Right lobe of liver (tissue), 6 donors: Measurements from ENCODE around the gene DAO. TPM values are rescaled to one million over a fixed set of nuclear protein-coding genes. Genes with fewer than 3 reads are reported as not detected.
"Not testable (repeated sequence)": the region's sequence is repeated elsewhere in the genome, so short reads cannot be mapped to it uniquely, and the experiment has no call there.

Source experiments
- ATAC-seq, 4 donors: fragments of 200-7000 bp; cut with Tn5 transposase; one replicate each; pipeline ENCODE4 v1.9.1; 2020; ENCODE audit warnings: mild to moderate bottlenecking in 4 of 4, moderate library complexity in 4 of 4
- DNase-seq, 3 donors: peaks; one replicate each; pipeline ENCODE4 v3.0.0-alpha.2; 2020
- H3K27ac ChIP-seq, 3 donors: fragments of 200-600 bp; one replicate each; pipeline ENCODE4 v1.8.0; 2022
- H3K27me3 ChIP-seq, 2 donors: fragments of 200-600 bp; one replicate each; pipeline ENCODE4 v1.8.0; 2022
- H3K36me3 ChIP-seq, 4 donors: fragments of 200-600 bp; sonication (generic) in 1 of 4; one replicate each; pipeline versions ENCODE4 v1.5.1 to v1.8.0; 2017 to 2022; ENCODE audit warnings: control low read depth in 1 of 4
- H3K4me1 ChIP-seq, 4 donors: fragments of 200-600 bp; sonication (generic) in 1 of 4; one replicate each; pipeline versions ENCODE4 v1.5.1 to v1.8.0; 2017 to 2022; ENCODE audit warnings: control low read depth in 1 of 4
- H3K4me3 ChIP-seq, 3 donors: fragments of 200-600 bp; one replicate each; pipeline ENCODE4 v1.8.0; 2022
- H3K9me3 ChIP-seq, 4 donors: fragments of 200-600 bp; sonication (generic) in 1 of 4; one replicate each; pipeline versions ENCODE4 v1.5.1 to v1.8.0; 2017 to 2022; ENCODE audit warnings: control low read depth in 1 of 4
- POLR2A ChIP-seq: fragments of 450-650 bp; IDR thresholded peaks from one replicate; pipeline ENCODE4 v1.6.1; 2017; ENCODE audit warnings: antibody characterized with exemption, mild to moderate bottlenecking
- WGBS: methylation state at CpG from one replicate; pipeline ENCODE4 v1.1.6; 2018; ENCODE audit warnings: low coverage, low lambda C conversion rate; ENCODE audit not compliant: insufficient coverage; ENCODE audit errors: missing lambda C conversion rate; 5-methylcytosine and 5-hydroxymethylcytosine counted together
- intact Hi-C, 2 donors: fragments of 100-400 bp; cut with DNase I; formaldehyde crosslinking; loops; one replicate each; pipeline versions ENCODE4 v1.11.2 to v1.14.1; 2022
- total RNA-seq, 6 experiments: library from RNA; depleted of rRNA in 2 of 6; stranded (reverse); fragments of >200 nt in 2 of 6; fragmentation: NEBNext Ultra II Directional in 3 of 6; extraction: Animal tissue kit (Norgen Biotek cat#: 25700) in 3 of 6; gene quantifications; one replicate each; pipeline versions ENCODE4 v1.1.0 to v1.2.4, GENCODE V29; 2016 to 2023
- TF ChIP-seq, protein P1 (sequence below), 4 donors: fragments of 200-600 bp in 3 of 4; fragments of 450-650 bp in 1 of 4; IDR thresholded peaks; one replicate each; pipeline versions ENCODE4 v1.5.1 to v1.8.0; 2016 to 2022; ENCODE audit warnings: antibody characterized with exemption in 4 of 4, mild to moderate bottlenecking in 2 of 4
- donor health status: DM: no; HTN: yes; CAD: no.
- donor health status: DM: no; HTN: no; CAD: no.
- donor health status: DM: no; HTN: no; CAD: no.
- donor health status: DM: no; HTN: yes; CAD: no.
- donor health status: DM: no; HTN: yes; CAD: no.

The DAO gene
- total RNA-seq, 6 experiments from 2014 or later: 26.7 to 70.2 (median 45.0) TPM

DNA sequence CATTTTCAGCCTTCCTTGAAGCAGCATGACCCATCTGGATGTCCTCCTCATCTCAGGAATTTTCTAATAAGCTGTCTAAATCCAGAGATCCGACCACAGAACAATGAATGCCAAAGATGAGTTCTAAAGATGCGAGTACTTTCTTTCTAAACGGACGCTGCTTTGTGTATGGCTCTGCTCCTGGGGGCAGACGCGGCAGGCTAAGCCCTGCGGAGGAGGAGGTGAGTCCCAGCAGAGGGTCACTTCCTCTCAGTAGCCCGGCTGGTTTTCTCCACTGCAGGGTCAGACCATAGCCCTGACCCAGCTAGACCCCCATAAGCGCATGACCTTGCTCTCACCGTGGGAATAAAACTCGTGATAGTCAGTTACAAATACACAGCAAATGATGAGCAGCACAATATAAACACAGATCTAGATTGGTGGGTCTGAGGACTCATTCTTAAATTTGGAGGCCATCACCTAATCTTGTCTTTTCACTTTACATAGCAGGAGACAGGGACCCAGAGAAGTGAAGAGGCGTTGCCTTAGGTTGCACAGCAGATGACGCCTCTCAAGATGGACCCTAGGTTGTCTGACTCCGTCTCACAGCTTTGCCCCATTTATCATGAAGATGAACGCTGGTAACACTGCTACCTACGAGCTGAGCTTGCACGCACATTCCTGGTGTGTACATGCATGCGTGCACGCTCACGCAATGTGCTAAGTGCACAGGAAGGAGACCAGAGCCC lies 39.1 kb upstream of the DAO start:
- WGBS: 61% methylated on average over 13 of the region's 20 CpGs
- Histone ChIP-seq H3K4me1 (peaks cover 0 to 20% (median 8%) of the 10 kb centered on the region in 4 donors), H3K36me3 (no peaks in the 10 kb centered on the region), H3K27ac (peak overlapping the region in 2 of 3 donors; percentile 65 to 81), H3K27me3 (no peaks in the 10 kb centered on the region), H3K9me3 (no peaks in the 10 kb centered on the region), H3K4me3 (no peak overlapping the region)
- intact Hi-C loops: no loop called here
- DNase-seq: no peak
- TF ChIP-seq, protein P1, sequence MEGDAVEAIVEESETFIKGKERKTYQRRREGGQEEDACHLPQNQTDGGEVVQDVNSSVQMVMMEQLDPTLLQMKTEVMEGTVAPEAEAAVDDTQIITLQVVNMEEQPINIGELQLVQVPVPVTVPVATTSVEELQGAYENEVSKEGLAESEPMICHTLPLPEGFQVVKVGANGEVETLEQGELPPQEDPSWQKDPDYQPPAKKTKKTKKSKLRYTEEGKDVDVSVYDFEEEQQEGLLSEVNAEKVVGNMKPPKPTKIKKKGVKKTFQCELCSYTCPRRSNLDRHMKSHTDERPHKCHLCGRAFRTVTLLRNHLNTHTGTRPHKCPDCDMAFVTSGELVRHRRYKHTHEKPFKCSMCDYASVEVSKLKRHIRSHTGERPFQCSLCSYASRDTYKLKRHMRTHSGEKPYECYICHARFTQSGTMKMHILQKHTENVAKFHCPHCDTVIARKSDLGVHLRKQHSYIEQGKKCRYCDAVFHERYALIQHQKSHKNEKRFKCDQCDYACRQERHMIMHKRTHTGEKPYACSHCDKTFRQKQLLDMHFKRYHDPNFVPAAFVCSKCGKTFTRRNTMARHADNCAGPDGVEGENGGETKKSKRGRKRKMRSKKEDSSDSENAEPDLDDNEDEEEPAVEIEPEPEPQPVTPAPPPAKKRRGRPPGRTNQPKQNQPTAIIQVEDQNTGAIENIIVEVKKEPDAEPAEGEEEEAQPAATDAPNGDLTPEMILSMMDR (IDR thresholded peaks at IDR 0.05): no peak
- no peak for TF ChIP-seq POLR2A
- ATAC-seq: peak in 2 of 4 donors; percentile 9 to 19

- peak overlapping the region in 1 of 3 donors; percentile 29 for H3K27ac ChIP-seq
- H3K36me3 ChIP-seq, H3K4me3 ChIP-seq, DNase-seq, H3K27me3 ChIP-seq, intact Hi-C loops, H3K9me3 ChIP-seq, ATAC-seq: not testable (repeated sequence)
- 30% methylated on average over 3 of the region's 4 CpGs for WGBS
- H3K4me1 ChIP-seq: peaks cover 0 to 20% (median 8%) of the 10 kb centered on the region in 4 donors
Measured at GRCh38 chr12:108841825-108842224, 38.1 kb upstream of the DAO start.

DNA sequence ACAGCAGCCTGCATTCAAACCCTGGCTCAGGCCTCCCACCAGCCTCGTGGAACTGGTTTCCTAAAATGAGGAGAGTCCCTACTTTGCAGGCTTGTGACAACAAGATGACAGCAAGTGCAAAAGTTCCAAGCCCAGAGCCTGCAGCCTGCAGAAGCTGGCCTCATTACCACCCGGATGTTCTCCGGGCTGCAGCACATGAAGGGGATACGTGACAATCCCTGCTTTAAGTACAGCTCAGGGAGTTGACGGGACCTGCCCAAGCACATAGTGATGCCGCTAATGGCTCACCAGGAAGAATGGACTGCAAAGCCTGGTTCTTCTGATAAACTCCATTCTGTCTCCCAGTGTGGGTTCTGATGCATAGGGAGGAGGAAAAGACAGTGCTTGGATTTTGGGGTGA lies 37.5 kb upstream of the DAO start:
- 40% methylated on average over 6 of the region's 6 CpGs for WGBS
- peak in 3 of 4 donors; percentile 8 to 17 (median 14) for ATAC-seq
- H3K36me3 ChIP-seq: peaks cover 0 to 3% (median 0%) of the 10 kb centered on the region in 4 donors
- intact Hi-C loops: no loop called here
- TF ChIP-seq, protein P1 (IDR thresholded peaks at IDR 0.05): no peak
- TF ChIP-seq POLR2A: no peak
- H3K27ac ChIP-seq: peak overlapping the region in 2 of 3 donors; percentile 29 to 44
- peaks cover 0 to 20% (median 8%) of the 10 kb centered on the region in 4 donors for H3K4me1 ChIP-seq
- no peak for DNase-seq
- H3K27me3 ChIP-seq: no peaks in the 10 kb centered on the region
- H3K9me3 ChIP-seq: no peaks in the 10 kb centered on the region
- H3K4me3 ChIP-seq: no peak overlapping the region

- Histone ChIP-seq H3K36me3 (peaks cover 0 to 12% (median 0%) of the 10 kb centered on the region in 4 donors), H3K9me3 (no peaks in the 10 kb centered on the region), H3K27me3 (no peaks in the 10 kb centered on the region), H3K4me1 (peaks cover 0 to 16% (median 8%) of the 10 kb centered on the region in 4 donors), H3K27ac (peak overlapping the region in 2 of 3 donors; percentile 18 to 44), H3K4me3 (no peak overlapping the region)
- DNase-seq: no peak
- no peak for ATAC-seq
- intact Hi-C loops: no loop called here
- 90% methylated on average over 2 of the region's 6 CpGs for WGBS
- no peak for TF ChIP-seq POLR2A
- TF ChIP-seq, protein P1 (IDR thresholded peaks at IDR 0.05): no peak
Measured at GRCh38 chr12:108843187-108843586, 36.7 kb upstream of the DAO start.

DNA sequence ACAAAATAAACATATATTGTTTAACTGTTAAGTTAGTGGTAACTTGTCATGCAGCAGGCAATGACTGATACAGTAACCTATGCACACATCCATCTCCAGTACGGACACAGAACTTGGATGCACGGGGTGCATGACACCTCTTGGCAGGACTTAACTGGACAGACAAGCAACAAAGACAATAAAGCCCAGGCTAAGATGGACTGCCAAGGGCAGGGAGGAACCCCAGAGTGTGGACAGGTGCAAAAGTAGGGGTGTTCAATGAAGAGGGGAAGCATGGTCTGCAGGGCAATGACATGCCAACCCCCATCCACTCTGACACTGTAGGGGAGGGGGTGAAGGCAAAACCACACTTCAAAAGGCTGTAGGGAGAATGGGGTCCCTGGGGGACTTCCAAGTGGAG lies 34.2 kb upstream of the DAO start:
- WGBS: 95% methylated on average over 2 of the region's 2 CpGs
- H3K4me1 ChIP-seq: peaks cover 0 to 9% (median 0%) of the 10 kb centered on the region in 4 donors
- peaks cover 0 to 21% (median 0%) of the 10 kb centered on the region in 4 donors for H3K36me3 ChIP-seq
- intact Hi-C loops: no loop called here
- no peak for DNase-seq
- H3K27ac ChIP-seq: no peak overlapping the region
- no peaks in the 10 kb centered on the region for H3K9me3 ChIP-seq
- H3K27me3 ChIP-seq: no peaks in the 10 kb centered on the region
- no peak for ATAC-seq
- H3K4me3 ChIP-seq: no peak overlapping the region
- TF ChIP-seq, protein P1 (IDR thresholded peaks at IDR 0.05): no peak
- no peak for TF ChIP-seq POLR2A
